K562 (cell line): ENCODE results near the gene CAMK2B.

Experiments
- EP300 ChIP-seq: IDR thresholded peaks from 2 replicates; pipeline ENCODE4 v1.6.1; 2012; ENCODE audit warnings: low read length, improper control_type of control experiment
- KLF10 ChIP-seq: fragments of 250-450 bp; sonication (Bioruptor Pico); IDR thresholded peaks from 2 replicates; pipeline ENCODE4 v1.6.1; 2021; ENCODE audit warnings: matching md5 sums
- PHF8 ChIP-seq: fragments of 200-600 bp; sonication (generic); IDR thresholded peaks from 2 replicates; pipeline ENCODE4 v1.6.1; 2012; ENCODE audit warnings: mixed run types, mild to moderate bottlenecking, inconsistent platforms, low read length, moderate library complexity, borderline replicate concordance
- POLR2A ChIP-seq: fragments of 450-650 bp; conservative IDR thresholded peaks from 2 replicates; pipeline ENCODE4 v1.6.1; 2016
- RAD21 ChIP-seq, 2 experiments: fragments of 250-450 bp in 1 of 2; fragments of 450-650 bp in 1 of 2; sonication (Bioruptor Pico) in 1 of 2; formaldehyde crosslinking in 1 of 2; IDR thresholded peaks in 1 of 2; conservative IDR thresholded peaks in 1 of 2; 2 replicates each; pipeline versions ENCODE4 v1.4.0 to v1.8.0; 2020 to 2022; ENCODE audit warnings: mild to moderate bottlenecking in 2 of 2, moderate library complexity in 1 of 2
- SIN3B ChIP-seq: fragments of 450-650 bp; IDR thresholded peaks from 2 replicates; pipeline ENCODE4 v1.6.1; 2017; ENCODE audit warnings: low read depth, mild to moderate bottlenecking, moderate library complexity
- SP1 ChIP-seq: sonication (generic); formaldehyde crosslinking; IDR thresholded peaks from 2 replicates; pipeline ENCODE4 v1.8.1; 2022; ENCODE audit warnings: mild to moderate bottlenecking, missing genetic modification reagents
- YY1 ChIP-seq, 3 experiments: IDR thresholded peaks; 2 replicates each; pipeline ENCODE4 v1.6.1; 2011; ENCODE audit warnings: low read length in 2 of 3, mild to moderate bottlenecking in 2 of 3, moderate library complexity in 2 of 3, borderline replicate concordance in 1 of 3, control low read depth in 1 of 3, low read depth in 1 of 3; ENCODE audit not compliant: insufficient read depth in 3 of 3, insufficient replicate concordance in 2 of 3, control insufficient read depth in 1 of 3, insufficient read length in 1 of 3; ENCODE audit errors: extremely low read depth in 1 of 3
- ZBED1 ChIP-seq: IDR thresholded peaks from 2 replicates; pipeline ENCODE4 v1.6.1; 2014
- TF ChIP-seq, protein P1 (sequence below): sonication (generic); IDR thresholded peaks from 2 replicates; pipeline ENCODE4 v1.6.1; 2016
- TF ChIP-seq, protein P2 (sequence below): fragments of 200-800 bp; sonication (Bioruptor generic); IDR thresholded peaks from 2 replicates; pipeline ENCODE4 v1.6.1; 2016; ENCODE audit warnings: missing genetic modification characterization, missing compliant biosample characterization
- TF ChIP-seq, protein P3 (sequence below): fragments of 450-650 bp; IDR thresholded peaks from 2 replicates; pipeline ENCODE4 v1.7.1; 2018; ENCODE audit warnings: mild to moderate bottlenecking, low read depth; ENCODE audit not compliant: partially characterized antibody

DNA sequence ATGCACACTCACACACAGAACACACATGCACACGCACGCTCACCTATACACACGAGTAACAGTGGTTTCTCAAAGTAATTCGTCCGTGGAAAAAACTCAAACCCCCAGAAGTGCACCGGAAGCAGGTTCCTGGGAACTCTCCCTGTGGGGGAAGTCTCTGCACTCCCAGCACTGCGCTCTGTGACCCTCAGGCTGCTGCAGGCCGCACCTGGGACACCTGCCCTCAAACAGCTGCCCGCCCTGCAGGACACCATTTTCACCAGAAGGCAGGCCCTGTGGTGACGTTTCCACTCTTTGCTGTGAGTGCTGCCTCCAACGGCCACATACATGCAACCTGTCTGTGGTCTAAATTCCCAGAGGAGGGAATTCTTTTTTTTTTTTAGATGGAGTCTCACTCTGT lies 103.3 kb downstream of the CAMK2B start:
- TF ChIP-seq POLR2A (no peak), KLF10 (CRISPR knock-in tag) (no peak), ZBED1 (no peak), SIN3B (no peak), SP1 (CRISPR knock-in tag) (no peak), YY1 (IDR thresholded peaks at IDR 0.05; ENCODE audit: borderline replicate concordance in 1 of 3, control insufficient read depth in 1 of 3, extremely low read depth in 1 of 3, insufficient read depth in 3 of 3, insufficient read length in 1 of 3, insufficient replicate concordance in 2 of 3, low read depth in 1 of 3, low read length in 2 of 3) (no peak), EP300 (no peak), PHF8 (no peak), RAD21 (CRISPR knock-in tag; conservative IDR thresholded peaks at IDR 0.05 in 1 of 2, IDR thresholded peaks at IDR 0.05 in 1 of 2) (no peak)
- TF ChIP-seq, protein P1, sequence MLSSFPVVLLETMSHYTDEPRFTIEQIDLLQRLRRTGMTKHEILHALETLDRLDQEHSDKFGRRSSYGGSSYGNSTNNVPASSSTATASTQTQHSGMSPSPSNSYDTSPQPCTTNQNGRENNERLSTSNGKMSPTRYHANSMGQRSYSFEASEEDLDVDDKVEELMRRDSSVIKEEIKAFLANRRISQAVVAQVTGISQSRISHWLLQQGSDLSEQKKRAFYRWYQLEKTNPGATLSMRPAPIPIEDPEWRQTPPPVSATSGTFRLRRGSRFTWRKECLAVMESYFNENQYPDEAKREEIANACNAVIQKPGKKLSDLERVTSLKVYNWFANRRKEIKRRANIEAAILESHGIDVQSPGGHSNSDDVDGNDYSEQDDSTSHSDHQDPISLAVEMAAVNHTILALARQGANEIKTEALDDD, result no peak
- TF ChIP-seq, protein P2, sequence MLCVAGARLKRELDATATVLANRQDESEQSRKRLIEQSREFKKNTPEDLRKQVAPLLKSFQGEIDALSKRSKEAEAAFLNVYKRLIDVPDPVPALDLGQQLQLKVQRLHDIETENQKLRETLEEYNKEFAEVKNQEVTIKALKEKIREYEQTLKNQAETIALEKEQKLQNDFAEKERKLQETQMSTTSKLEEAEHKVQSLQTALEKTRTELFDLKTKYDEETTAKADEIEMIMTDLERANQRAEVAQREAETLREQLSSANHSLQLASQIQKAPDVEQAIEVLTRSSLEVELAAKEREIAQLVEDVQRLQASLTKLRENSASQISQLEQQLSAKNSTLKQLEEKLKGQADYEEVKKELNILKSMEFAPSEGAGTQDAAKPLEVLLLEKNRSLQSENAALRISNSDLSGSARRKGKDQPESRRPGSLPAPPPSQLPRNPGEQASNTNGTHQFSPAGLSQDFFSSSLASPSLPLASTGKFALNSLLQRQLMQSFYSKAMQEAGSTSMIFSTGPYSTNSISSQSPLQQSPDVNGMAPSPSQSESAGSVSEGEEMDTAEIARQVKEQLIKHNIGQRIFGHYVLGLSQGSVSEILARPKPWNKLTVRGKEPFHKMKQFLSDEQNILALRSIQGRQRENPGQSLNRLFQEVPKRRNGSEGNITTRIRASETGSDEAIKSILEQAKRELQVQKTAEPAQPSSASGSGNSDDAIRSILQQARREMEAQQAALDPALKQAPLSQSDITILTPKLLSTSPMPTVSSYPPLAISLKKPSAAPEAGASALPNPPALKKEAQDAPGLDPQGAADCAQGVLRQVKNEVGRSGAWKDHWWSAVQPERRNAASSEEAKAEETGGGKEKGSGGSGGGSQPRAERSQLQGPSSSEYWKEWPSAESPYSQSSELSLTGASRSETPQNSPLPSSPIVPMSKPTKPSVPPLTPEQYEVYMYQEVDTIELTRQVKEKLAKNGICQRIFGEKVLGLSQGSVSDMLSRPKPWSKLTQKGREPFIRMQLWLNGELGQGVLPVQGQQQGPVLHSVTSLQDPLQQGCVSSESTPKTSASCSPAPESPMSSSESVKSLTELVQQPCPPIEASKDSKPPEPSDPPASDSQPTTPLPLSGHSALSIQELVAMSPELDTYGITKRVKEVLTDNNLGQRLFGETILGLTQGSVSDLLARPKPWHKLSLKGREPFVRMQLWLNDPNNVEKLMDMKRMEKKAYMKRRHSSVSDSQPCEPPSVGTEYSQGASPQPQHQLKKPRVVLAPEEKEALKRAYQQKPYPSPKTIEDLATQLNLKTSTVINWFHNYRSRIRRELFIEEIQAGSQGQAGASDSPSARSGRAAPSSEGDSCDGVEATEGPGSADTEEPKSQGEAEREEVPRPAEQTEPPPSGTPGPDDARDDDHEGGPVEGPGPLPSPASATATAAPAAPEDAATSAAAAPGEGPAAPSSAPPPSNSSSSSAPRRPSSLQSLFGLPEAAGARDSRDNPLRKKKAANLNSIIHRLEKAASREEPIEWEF (CRISPR knock-in tag), result no peak
- TF ChIP-seq, protein P3, sequence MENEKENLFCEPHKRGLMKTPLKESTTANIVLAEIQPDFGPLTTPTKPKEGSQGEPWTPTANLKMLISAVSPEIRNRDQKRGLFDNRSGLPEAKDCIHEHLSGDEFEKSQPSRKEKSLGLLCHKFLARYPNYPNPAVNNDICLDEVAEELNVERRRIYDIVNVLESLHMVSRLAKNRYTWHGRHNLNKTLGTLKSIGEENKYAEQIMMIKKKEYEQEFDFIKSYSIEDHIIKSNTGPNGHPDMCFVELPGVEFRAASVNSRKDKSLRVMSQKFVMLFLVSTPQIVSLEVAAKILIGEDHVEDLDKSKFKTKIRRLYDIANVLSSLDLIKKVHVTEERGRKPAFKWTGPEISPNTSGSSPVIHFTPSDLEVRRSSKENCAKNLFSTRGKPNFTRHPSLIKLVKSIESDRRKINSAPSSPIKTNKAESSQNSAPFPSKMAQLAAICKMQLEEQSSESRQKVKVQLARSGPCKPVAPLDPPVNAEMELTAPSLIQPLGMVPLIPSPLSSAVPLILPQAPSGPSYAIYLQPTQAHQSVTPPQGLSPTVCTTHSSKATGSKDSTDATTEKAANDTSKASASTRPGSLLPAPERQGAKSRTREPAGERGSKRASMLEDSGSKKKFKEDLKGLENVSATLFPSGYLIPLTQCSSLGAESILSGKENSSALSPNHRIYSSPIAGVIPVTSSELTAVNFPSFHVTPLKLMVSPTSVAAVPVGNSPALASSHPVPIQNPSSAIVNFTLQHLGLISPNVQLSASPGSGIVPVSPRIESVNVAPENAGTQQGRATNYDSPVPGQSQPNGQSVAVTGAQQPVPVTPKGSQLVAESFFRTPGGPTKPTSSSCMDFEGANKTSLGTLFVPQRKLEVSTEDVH, result no peak
